Left lung (tissue), 10 donors: ENCODE data around the gene CATSPERE. TPM values are rescaled to one million over a fixed set of nuclear protein-coding genes. Genes with fewer than 3 reads are reported as not detected.
A peak's percentile ranks its signal among the peaks of the same experiment; 100 is the strongest.

Experiments
- ATAC-seq: fragments of 200-7000 bp; cut with Tn5 transposase; one replicate; pipeline ENCODE4 v1.9.1; 2020; ENCODE audit warnings: moderate library complexity
- DNase-seq, 4 donors: peaks; one replicate each; pipeline ENCODE4 v3.0.0-alpha.2; 2013 to 2020
- H3K27ac ChIP-seq, 2 donors: fragments of 200-600 bp; sonication (generic) in 1 of 2; one replicate each; pipeline versions ENCODE4 v1.5.0 to v1.8.0; 2020 to 2021
- H3K27me3 ChIP-seq, 2 donors: fragments of 200-600 bp; sonication (generic) in 1 of 2; one replicate each; pipeline versions ENCODE4 v1.5.0 to v1.8.0; 2020 to 2021
- H3K36me3 ChIP-seq, 2 donors: fragments of 200-600 bp; sonication (generic) in 1 of 2; one replicate each; pipeline versions ENCODE4 v1.5.0 to v1.8.0; 2020 to 2021
- H3K4me1 ChIP-seq, 2 donors: fragments of 200-600 bp; one replicate each; pipeline ENCODE4 v1.8.0; 2021
- H3K4me3 ChIP-seq, 2 donors: fragments of 200-600 bp; sonication (generic) in 1 of 2; one replicate each; pipeline versions ENCODE4 v1.5.0 to v1.8.0; 2020 to 2021; ENCODE audit warnings: mild to moderate bottlenecking in 1 of 2
- H3K9me3 ChIP-seq, 2 donors: fragments of 200-600 bp; sonication (generic) in 1 of 2; one replicate each; pipeline versions ENCODE4 v1.5.0 to v1.8.0; 2020 to 2021
- CTCF ChIP-seq, 2 donors: fragments of 200-600 bp; sonication (generic) in 1 of 2; IDR thresholded peaks; one replicate each; pipeline versions ENCODE4 v1.5.0 to v1.8.0; 2021; ENCODE audit warnings: antibody characterized with exemption in 2 of 2
- intact Hi-C, 2 donors: fragments of 100-400 bp; cut with DNase I; formaldehyde crosslinking; loops; one replicate each; pipeline versions ENCODE4 v1.11.2 to v1.14.2; 2022
- polyA plus RNA-seq, 6 donors: library from polyadenylated mRNA; unstranded; fragments of 120-200 nt; gene quantifications; one replicate each; pipeline ENCODE4 v1.2.1, GENCODE V29; 2013; ENCODE audit not compliant: insufficient read length in 6 of 6
- total RNA-seq, 2 donors: library from RNA; stranded (reverse); fragmentation: NEBNext Ultra II Directional; extraction: Animal tissue kit (Norgen Biotek cat#: 25700); gene quantifications; one replicate each; pipeline ENCODE4 v1.2.1, GENCODE V29; 2021
- donor health status: DM: no; HTN: yes; CAD: no.
- donor health status: DM: no; HTN: no; CAD: no.

The CATSPERE gene
- total and polyA plus RNA-seq, 8 donors: 0.84 to 2.1 (median 1.6) TPM

- Histone ChIP-seq H3K4me3 (no peak overlapping the region), H3K36me3 (peaks cover 0 to 5% of the 10 kb centered on the region in 2 donors), H3K9me3 (no peaks in the 10 kb centered on the region), H3K4me1 (peaks cover 6 to 69% of the 10 kb centered on the region in 2 donors), H3K27me3 (no peaks in the 10 kb centered on the region), H3K27ac (peak overlapping the region in 1 of 2 donors; percentile 96)
- DNase-seq: no peak
- no peak for ATAC-seq
- no peak for TF ChIP-seq CTCF (IDR thresholded peaks at IDR 0.05)
- intact Hi-C loops: no loop called here
Measured at GRCh38 chr1:244448279-244449036, 12.6 kb upstream of the CATSPERE start.

GRCh38 chr1:244449936-244450508 is 11.1 kb upstream of the CATSPERE start:
- ATAC-seq: no peak
- no peak for TF ChIP-seq CTCF (IDR thresholded peaks at IDR 0.05)
- no peaks in the 10 kb centered on the region for H3K9me3 ChIP-seq
- H3K27me3 ChIP-seq: no peaks in the 10 kb centered on the region
- H3K4me1 ChIP-seq: peaks cover 6 to 62% of the 10 kb centered on the region in 2 donors
- no peaks in the 10 kb centered on the region for H3K36me3 ChIP-seq
- peak overlapping the region; percentile 75 to 94 for H3K4me3 ChIP-seq
- intact Hi-C loops: no loop called here
- no peak for DNase-seq
- peak overlapping the region; percentile 96 to 97 for H3K27ac ChIP-seq

GRCh38 chr1:244450597-244451538 is 10.2 kb upstream of the CATSPERE start:
- DNase-seq (peak; percentile 40 to 88 (median 56)), ATAC-seq (peak; percentile 44)
- peak overlapping the region; percentile 96 to 97 for H3K27ac ChIP-seq
- H3K36me3 ChIP-seq: no peaks in the 10 kb centered on the region
- peaks cover 6 to 54% of the 10 kb centered on the region in 2 donors for H3K4me1 ChIP-seq
- no peaks in the 10 kb centered on the region for H3K27me3 ChIP-seq
- no peak for TF ChIP-seq CTCF (IDR thresholded peaks at IDR 0.05)
- peak overlapping the region; percentile 75 to 94 for H3K4me3 ChIP-seq
- no peaks in the 10 kb centered on the region for H3K9me3 ChIP-seq
- intact Hi-C loops: no loop called here

GRCh38 chr1:244451539-244451950 is 9.5 kb upstream of the CATSPERE start, which contains the start of gene ADSS2:
ADSS2 (minus strand) TSS chr1:244451909; CDS start chr1:244451817, 92 bp downstream.
- H3K9me3 ChIP-seq: no peaks in the 10 kb centered on the region
- TF ChIP-seq CTCF (IDR thresholded peaks at IDR 0.05): no peak
- H3K36me3 ChIP-seq: no peaks in the 10 kb centered on the region
- intact Hi-C loops: no loop called here
- no peaks in the 10 kb centered on the region for H3K27me3 ChIP-seq
- peak within 1 kb of the TSS; percentile 96 to 97 for H3K27ac ChIP-seq
- peaks cover 6 to 49% of the 10 kb centered on the region in 2 donors for H3K4me1 ChIP-seq
- ATAC-seq: no peak
- peak within 1 kb of the TSS; percentile 75 to 94 for H3K4me3 ChIP-seq
- DNase-seq: no peak
